Vagina (tissue), 2 donors: ENCODE results near the gene CASTOR2.

Experiments
- POLR2AphosphoS5 ChIP-seq, 2 donors: sonication (generic); formaldehyde crosslinking; IDR thresholded peaks; one replicate each; pipeline ENCODE4 v1.9.0; 2017; ENCODE audit warnings: antibody characterized with exemption in 2 of 2, mild to moderate bottlenecking in 2 of 2, low read depth in 1 of 2; ENCODE audit not compliant: insufficient read depth in 1 of 2
- TF ChIP-seq, protein P1 (sequence below), 3 experiments: fragments of 450-650 bp in 2 of 3; fragments of 200-600 bp in 1 of 3; sonication (generic) in 1 of 3; IDR thresholded peaks; one replicate each; pipeline ENCODE4 v1.5.1; 2017 to 2019; ENCODE audit warnings: antibody characterized with exemption in 3 of 3, mild to moderate bottlenecking in 2 of 3, moderate library complexity in 2 of 3

DNA sequence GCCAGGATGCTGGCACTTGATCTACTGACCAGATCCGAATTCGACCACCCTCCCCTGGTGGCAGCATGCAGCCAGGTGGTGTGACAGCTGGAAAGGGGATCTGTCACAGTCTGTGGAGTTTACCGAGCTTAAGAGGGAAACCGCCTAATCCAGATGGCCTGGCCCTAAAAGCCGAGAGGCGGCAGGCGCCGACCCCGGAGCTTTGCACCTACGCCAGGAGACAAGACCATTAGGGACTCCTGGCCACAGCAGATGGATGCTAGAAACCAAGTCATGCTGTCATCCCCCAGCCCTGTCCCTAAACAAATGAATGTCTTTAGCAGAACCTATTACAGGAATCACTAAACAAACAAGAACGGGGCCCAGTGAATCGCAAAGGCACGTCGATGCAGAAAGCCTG lies 81.4 kb downstream of the CASTOR2 start:
- no peak for TF ChIP-seq POLR2AphosphoS5 (IDR thresholded peaks at IDR 0.05; ENCODE audit: insufficient read depth in 1 of 2, low read depth in 1 of 2)
- TF ChIP-seq, protein P1, sequence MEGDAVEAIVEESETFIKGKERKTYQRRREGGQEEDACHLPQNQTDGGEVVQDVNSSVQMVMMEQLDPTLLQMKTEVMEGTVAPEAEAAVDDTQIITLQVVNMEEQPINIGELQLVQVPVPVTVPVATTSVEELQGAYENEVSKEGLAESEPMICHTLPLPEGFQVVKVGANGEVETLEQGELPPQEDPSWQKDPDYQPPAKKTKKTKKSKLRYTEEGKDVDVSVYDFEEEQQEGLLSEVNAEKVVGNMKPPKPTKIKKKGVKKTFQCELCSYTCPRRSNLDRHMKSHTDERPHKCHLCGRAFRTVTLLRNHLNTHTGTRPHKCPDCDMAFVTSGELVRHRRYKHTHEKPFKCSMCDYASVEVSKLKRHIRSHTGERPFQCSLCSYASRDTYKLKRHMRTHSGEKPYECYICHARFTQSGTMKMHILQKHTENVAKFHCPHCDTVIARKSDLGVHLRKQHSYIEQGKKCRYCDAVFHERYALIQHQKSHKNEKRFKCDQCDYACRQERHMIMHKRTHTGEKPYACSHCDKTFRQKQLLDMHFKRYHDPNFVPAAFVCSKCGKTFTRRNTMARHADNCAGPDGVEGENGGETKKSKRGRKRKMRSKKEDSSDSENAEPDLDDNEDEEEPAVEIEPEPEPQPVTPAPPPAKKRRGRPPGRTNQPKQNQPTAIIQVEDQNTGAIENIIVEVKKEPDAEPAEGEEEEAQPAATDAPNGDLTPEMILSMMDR (IDR thresholded peaks at IDR 0.05), result no peak
